SK-N-SH (cell line): Measurements from ENCODE around the gene IMPACT. TPM values are rescaled to one million over a fixed set of nuclear protein-coding genes. Genes with fewer than 3 reads are reported as not detected.

Experiments used
- CTCF ChIA-PET: fragments of 300-600, 350-600 bp; formaldehyde crosslinking; extraction: SDS; loops from one replicate; lab custom pipeline; 2021; lab: Yijun Ruan, JAX
- POLR2A ChIA-PET: fragments of 350-600 bp; sonication (Branson Sonifier 250); formaldehyde crosslinking; extraction: SDS; loops from one replicate; lab custom pipeline; 2020; ENCODE audit warnings: antibody characterized with exemption, inconsistent platforms; lab: Yijun Ruan, JAX
- DNase-seq: peaks from one replicate; pipeline ENCODE4 v3.0.0; 2012
- H2AFZ ChIP-seq: fragments of 200-600 bp; sonication (generic); 2 replicates; pipeline ENCODE4 v1.8.1; 2016; ENCODE audit warnings: antibody characterized with exemption, mild to moderate bottlenecking, low read depth
- H3F3A ChIP-seq: fragments of 200-600 bp; sonication (generic); replicated peaks from 2 replicates; pipeline ENCODE3; 2016; ENCODE audit warnings: antibody characterized with exemption, mild to moderate bottlenecking; ENCODE audit not compliant: insufficient read depth
- H3K27ac ChIP-seq, 2 experiments: fragments of 200-500 bp in 1 of 2; fragments of 200-600 bp in 1 of 2; sonication (Bioruptor generic) in 1 of 2; sonication (generic), shearing (Covaris generic) in 1 of 2; 2 replicates each; pipeline versions ENCODE4 v1.5.1 to v1.6.1; 2014 to 2016; ENCODE audit warnings: low read depth in 2 of 2, inconsistent platforms in 1 of 2, low read length in 1 of 2, mild to moderate bottlenecking in 1 of 2, mixed read lengths in 1 of 2
- H3K27me3 ChIP-seq: fragments of 200-600 bp; sonication (generic), shearing (Covaris generic); 2 replicates; pipeline ENCODE4 v1.6.1; 2016; ENCODE audit warnings: mixed run types; ENCODE audit not compliant: insufficient read depth
- H3K36me3 ChIP-seq, 2 experiments: fragments of 200-500 bp in 1 of 2; fragments of 200-600 bp in 1 of 2; sonication (Bioruptor generic) in 1 of 2; sonication (generic) in 1 of 2; replicated peaks in 1 of 2; 2 replicates each; pipeline versions ENCODE3 to v1.5.1; 2014 to 2016; ENCODE audit warnings: low read length in 1 of 2, mild to moderate bottlenecking in 1 of 2; ENCODE audit not compliant: insufficient read depth in 2 of 2, control insufficient read depth in 1 of 2
- H3K4me1 ChIP-seq, 2 experiments: fragments of 200-500 bp in 1 of 2; fragments of 200-600 bp in 1 of 2; sonication (Bioruptor generic) in 1 of 2; sonication (generic), shearing (Covaris generic) in 1 of 2; 2 replicates each; pipeline versions ENCODE4 v1.5.1 to v1.6.1; 2014 to 2016; ENCODE audit warnings: low read depth in 1 of 2, low read length in 1 of 2, mixed run types in 1 of 2; ENCODE audit not compliant: insufficient read depth in 2 of 2, control insufficient read depth in 1 of 2
- H3K4me2 ChIP-seq: fragments of 200-600 bp; sonication (generic), shearing (Covaris generic); 2 replicates; pipeline ENCODE4 v1.6.1; 2017; ENCODE audit warnings: mixed run types
- H3K4me3 ChIP-seq, 2 experiments: fragments of 200-500 bp in 1 of 2; fragments of 200-600 bp in 1 of 2; sonication (Bioruptor generic) in 1 of 2; sonication (generic), shearing (Covaris generic) in 1 of 2; 2 replicates each; pipeline versions ENCODE4 v1.5.1 to v1.8.1; 2014 to 2016; ENCODE audit warnings: low read depth in 2 of 2, inconsistent platforms in 1 of 2, low read length in 1 of 2, mild to moderate bottlenecking in 1 of 2, mixed read lengths in 1 of 2, moderate library complexity in 1 of 2
- H3K79me2 ChIP-seq: fragments of 200-600 bp; sonication (generic); 2 replicates; pipeline ENCODE4 v1.8.1; 2017; ENCODE audit warnings: mild to moderate bottlenecking; ENCODE audit not compliant: insufficient read depth
- H3K9ac ChIP-seq: fragments of 200-600 bp; sonication (generic); 2 replicates; pipeline ENCODE4 v1.6.1; 2017; ENCODE audit warnings: mixed run types
- H3K9me2 ChIP-seq: fragments of 200-600 bp; sonication (generic); 2 replicates; pipeline ENCODE4 v1.6.1; 2017; ENCODE audit warnings: mixed run types
- H3K9me3 ChIP-seq: fragments of 200-600 bp; sonication (generic); 2 replicates; pipeline ENCODE4 v1.6.1; 2017; ENCODE audit warnings: mixed run types, mild to moderate bottlenecking, moderate library complexity
- H4K20me1 ChIP-seq: fragments of 200-600 bp; sonication (generic); 2 replicates; pipeline ENCODE4 v1.6.1; 2017; ENCODE audit warnings: mild to moderate bottlenecking, mixed run types; ENCODE audit not compliant: insufficient read depth
- CTCF ChIP-seq: fragments of 200-600 bp; sonication (generic); IDR thresholded peaks from 2 replicates; pipeline ENCODE4 v1.6.1; 2017; ENCODE audit warnings: antibody characterized with exemption, mild to moderate bottlenecking, moderate library complexity
- ELF1 ChIP-seq: IDR thresholded peaks from 2 replicates; pipeline ENCODE4 v1.4.0; 2012
- FOXJ3 ChIP-seq: sonication (generic); formaldehyde crosslinking; IDR thresholded peaks from 2 replicates; pipeline ENCODE4 v1.5.1; 2020; ENCODE audit warnings: mild to moderate bottlenecking, missing genetic modification reagents
- FOXM1 ChIP-seq: IDR thresholded peaks from 2 replicates; pipeline ENCODE4 v1.4.0; 2012; ENCODE audit warnings: low read depth, mild to moderate bottlenecking
- GABPA ChIP-seq: IDR thresholded peaks from 2 replicates; pipeline ENCODE4 v1.4.0; 2012; ENCODE audit warnings: low read depth, mild to moderate bottlenecking
- GATA2 ChIP-seq: sonication (generic); formaldehyde crosslinking; IDR thresholded peaks from 2 replicates; pipeline ENCODE4 v1.5.0; 2020; ENCODE audit warnings: mild to moderate bottlenecking, missing genetic modification reagents
- NRF1 ChIP-seq: IDR thresholded peaks from 2 replicates; pipeline ENCODE4 v1.6.1; 2012; ENCODE audit warnings: low read depth, mild to moderate bottlenecking, low read length
- PBX3 ChIP-seq: IDR thresholded peaks from 2 replicates; pipeline ENCODE4; 2012
- POLR2AphosphoS5 ChIP-seq: IDR thresholded peaks from 2 replicates; pipeline ENCODE4 v1.6.1; 2012; ENCODE audit warnings: low read depth, low read length
- RAD21 ChIP-seq: IDR thresholded peaks from 2 replicates; pipeline ENCODE4 v1.6.1; 2012; ENCODE audit warnings: mild to moderate bottlenecking, low read length
- RCOR1 ChIP-seq: fragments of 150-350 bp; IDR thresholded peaks from 2 replicates; pipeline ENCODE4 v1.6.1; 2017; ENCODE audit warnings: antibody characterized with exemption, low read length
- REST ChIP-seq: IDR thresholded peaks from 2 replicates; pipeline ENCODE4 v1.6.1; 2012; ENCODE audit warnings: mild to moderate bottlenecking, low read depth, low read length, moderate library complexity
- RXRA ChIP-seq: IDR thresholded peaks from 2 replicates; pipeline ENCODE4 v1.4.0; 2012; ENCODE audit warnings: low read depth, mild to moderate bottlenecking, borderline replicate concordance
- SMC3 ChIP-seq: IDR thresholded peaks from 2 replicates; pipeline ENCODE4 v1.6.1; 2012; ENCODE audit warnings: low read depth, low read length, improper control_type of control experiment
- TAF1 ChIP-seq: IDR thresholded peaks from 2 replicates; pipeline ENCODE4 v1.6.1; 2012; ENCODE audit warnings: low read depth, mild to moderate bottlenecking, low read length, moderate library complexity, borderline replicate concordance
- TCF12 ChIP-seq: IDR thresholded peaks from 2 replicates; pipeline ENCODE4 v1.4.0; 2012
- USF2 ChIP-seq: fragments of 150-350 bp; IDR thresholded peaks from 2 replicates; pipeline ENCODE4 v1.6.1; 2017; ENCODE audit warnings: antibody characterized with exemption, low read length, low read depth, borderline replicate concordance
- ZBTB33 ChIP-seq: IDR thresholded peaks from 2 replicates; pipeline ENCODE4 v1.4.0; 2012; ENCODE audit warnings: low read depth, borderline replicate concordance
- WGBS: methylation state at CpG from one replicate; pipeline ENCODE4 v1.1.6; 2017; ENCODE audit warnings: low lambda C conversion rate; 5-methylcytosine and 5-hydroxymethylcytosine counted together
- polyA plus RNA-seq, 3 experiments: library from polyadenylated mRNA; depleted of rRNA; stranded (reverse); fragments of >200 nt; gene quantifications; 2 replicates each; pipeline ENCODE4 v1.2.3, GENCODE V29; 2012

IMPACT gene
- polyA plus RNA-seq, 1 of the 3 experiments (the other 2 are of a cell fraction) = 13.0 TPM

- no peak for DNase-seq
- H3K36me3 ChIP-seq = no peaks in the 10 kb centered on the region
- H3K79me2 ChIP-seq = no peaks in the 10 kb centered on the region
- no peaks in the 10 kb centered on the region for H3K4me1 ChIP-seq
- H3K4me3 ChIP-seq = no peak overlapping the region
- H3K9me3 ChIP-seq = no peaks in the 10 kb centered on the region
- 76% methylated on average over 5 of the region's 5 CpGs for WGBS
- no peak overlapping the region for H2AFZ ChIP-seq
- no peaks in the 10 kb centered on the region for H4K20me1 ChIP-seq
- H3K27ac ChIP-seq = no peak overlapping the region
- CTCF ChIA-PET = interaction anchor here (2.1 kb wide), 1 partner anchor 15 kb away, joined by 7 read pairs; no protein-coding TSS in a partner anchor
- POLR2A ChIA-PET = no interaction called here
- H3K27me3 ChIP-seq = no peaks in the 10 kb centered on the region
- H3K9ac ChIP-seq = no peak overlapping the region
- no peak overlapping the region for H3K4me2 ChIP-seq
- no peaks in the 10 kb centered on the region for H3K9me2 ChIP-seq
- TF ChIP-seq TAF1 (no peak), ELF1 (no peak)
- TF ChIP-seq, all 33 proteins: peak for 0
- H3F3A ChIP-seq = no peaks in the 10 kb centered on the region
Observed at GRCh38 chr18:24472591-24472990, 46.1 kb downstream of the IMPACT start.

- Histone ChIP-seq H3K79me2 (no peaks in the 10 kb centered on the region), H3K4me3 (no peak overlapping the region), H2AFZ (no peak overlapping the region), H4K20me1 (no peaks in the 10 kb centered on the region), H3K9me2 (no peaks in the 10 kb centered on the region), H3K4me2 (no peak overlapping the region), H3K36me3 (no peaks in the 10 kb centered on the region), H3K9ac (no peak overlapping the region), H3K27ac (no peak overlapping the region), H3K9me3 (no peaks in the 10 kb centered on the region), H3K27me3 (no peaks in the 10 kb centered on the region; the same call in 1 of the 2 replicates), H3F3A (no peaks in the 10 kb centered on the region), H3K4me1 (no peaks in the 10 kb centered on the region)
- CTCF ChIA-PET = interaction anchor here (1.3 to 2.7 kb wide), 2 partner anchors 14 to 115 kb away, joined by 3 to 17 read pairs; no protein-coding TSS in a partner anchor
- 34% methylated on average over 2 of the region's 2 CpGs for WGBS
- POLR2A ChIA-PET = no interaction called here
- DNase-seq = no peak
- TF ChIP-seq FOXM1 = no peak
- TF ChIP-seq SMC3 = no peak
- no peak for TF ChIP-seq GATA2
- TF ChIP-seq USF2 = no peak
- TF ChIP-seq GABPA = no peak
- TF ChIP-seq PBX3 = no peak
- no peak for TF ChIP-seq FOXJ3 (CRISPR knock-in tag)
- TF ChIP-seq TAF1 = no peak
- TF ChIP-seq REST = no peak
- no peak for TF ChIP-seq CTCF
- no peak for TF ChIP-seq RCOR1
- no peak for TF ChIP-seq RXRA
- TF ChIP-seq ZBTB33 = no peak
- TF ChIP-seq POLR2AphosphoS5 = no peak
- TF ChIP-seq RAD21 = no peak
- no peak for TF ChIP-seq NRF1
- no peak for TF ChIP-seq TCF12
Observed at GRCh38 chr18:24474406-24474805, 47.9 kb downstream of the IMPACT start.
